Cerebellar cortex (tissue), 1 donor: ENCODE data around the gene NOX3.
"Not testable (repeated sequence)": the region's sequence is repeated elsewhere in the genome, so short reads cannot be mapped to it uniquely, and the experiment has no call there.

ENCODE experiments used
- DNase-seq: peaks from one replicate; pipeline ENCODE4 v3.0.0-alpha.2; 2015; ENCODE audit warnings: low spot score

NOX3 gene

DNA sequence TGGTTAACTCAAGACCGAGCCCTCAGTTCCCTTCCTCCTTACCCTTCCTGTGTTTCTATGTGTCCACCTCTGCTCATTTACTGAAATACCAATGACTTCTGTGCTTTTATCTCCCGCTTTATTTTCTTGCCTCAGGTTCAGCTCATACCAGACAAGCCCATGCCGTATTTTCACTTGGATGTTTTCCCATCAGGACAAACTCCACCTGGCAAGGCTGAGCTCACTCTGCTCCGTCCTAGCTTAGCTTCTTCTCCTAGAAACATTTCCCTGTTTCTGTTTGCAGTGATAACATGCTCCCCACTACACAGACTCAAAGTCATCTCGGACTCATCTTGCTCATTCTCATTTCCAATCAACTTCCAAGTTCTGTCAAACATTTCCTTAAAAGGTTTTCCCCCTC lies 84.4 kb downstream of the NOX3 start:
- DNase-seq: no peak

GRCh38 chr6:155366325-155366724 lies 89.3 kb downstream of the NOX3 start:
- DNase-seq: no peak

DNA sequence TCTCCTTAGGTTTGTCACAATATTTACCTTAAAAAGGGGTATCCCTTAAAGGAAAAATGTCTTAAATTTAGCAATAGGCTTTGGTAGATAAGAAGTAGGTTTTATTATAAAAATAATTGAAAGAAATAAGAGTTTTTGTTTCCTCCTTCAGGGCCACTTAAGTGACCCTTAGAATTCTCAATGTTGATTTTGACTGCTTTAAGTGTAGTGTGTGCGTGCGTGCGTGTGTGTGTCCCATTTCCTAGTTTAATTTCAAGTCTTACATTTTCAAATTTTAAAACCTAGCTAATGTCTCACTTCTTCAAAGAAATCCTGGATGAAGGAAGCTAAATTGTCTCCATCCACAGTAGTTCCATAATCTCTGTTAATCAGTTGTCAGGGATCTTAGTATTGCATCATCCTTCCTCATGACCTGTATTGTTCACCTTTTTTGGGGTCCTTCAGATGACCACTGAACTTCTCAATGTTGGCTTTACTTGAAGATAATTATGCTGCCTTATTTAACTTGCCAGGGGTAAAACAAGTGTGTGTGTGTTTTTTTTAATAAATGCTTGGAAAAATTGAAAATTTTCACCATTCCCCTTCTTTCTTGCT lies 90.7 kb downstream of the NOX3 start:
- DNase-seq: no peak

DNA sequence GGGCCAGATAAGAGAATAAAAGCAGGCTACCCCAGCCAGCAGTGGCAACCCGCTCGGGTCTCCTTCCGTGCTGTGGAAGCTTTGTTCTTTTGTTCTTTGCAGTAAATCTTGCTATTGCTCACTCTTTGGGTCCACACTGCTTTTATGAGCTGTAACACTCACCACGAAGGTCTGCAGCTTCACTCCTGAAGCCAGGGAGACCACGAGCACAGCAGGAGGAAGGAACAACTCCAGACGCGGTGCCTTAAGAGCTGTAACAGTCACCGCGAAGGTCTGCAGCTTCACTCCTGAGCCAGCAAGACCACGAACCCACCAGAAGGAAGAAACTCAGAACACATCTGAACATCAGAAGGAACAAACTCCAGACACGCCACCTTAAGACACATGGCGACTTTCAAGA lies 91.6 kb downstream of the NOX3 start:
- not testable (repeated sequence) for DNase-seq

- DNase-seq: not testable (repeated sequence)
These were observed 92.5 kb downstream of the NOX3 start for GRCh38 chr6:155362968-155363632.

DNA sequence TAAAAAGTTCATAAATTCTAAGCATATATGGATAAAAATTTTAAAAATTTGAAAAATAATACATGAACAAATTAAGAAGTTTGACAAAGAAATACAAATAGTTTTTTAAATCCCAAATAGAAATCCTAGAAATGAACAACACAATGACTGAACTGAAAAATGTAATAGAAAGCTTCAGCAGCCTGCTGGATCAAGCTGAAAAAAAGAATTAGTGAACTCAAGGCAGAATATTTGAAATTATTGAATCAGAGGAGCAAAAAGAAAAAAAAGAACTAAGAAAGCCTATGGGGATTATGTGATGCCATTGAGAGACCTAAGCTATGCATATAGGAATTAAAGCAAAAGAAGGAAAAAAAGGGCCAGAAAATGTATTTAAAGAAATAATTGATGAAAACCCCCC lies 101.5 kb downstream of the NOX3 start:
- no peak for DNase-seq

GRCh38 chr6:155352811-155353210 lies 102.8 kb downstream of the NOX3 start:
- no peak for DNase-seq

GRCh38 chr6:155352130-155352420 lies 103.6 kb downstream of the NOX3 start:
- DNase-seq: no peak

- no peak for DNase-seq
These were observed 104.1 kb downstream of the NOX3 start for GRCh38 chr6:155351273-155352129.

- DNase-seq: no peak
These were observed 105.7 kb downstream of the NOX3 start for GRCh38 chr6:155349956-155350355.

- DNase-seq: no peak
These were observed 106.5 kb downstream of the NOX3 start for GRCh38 chr6:155349129-155349528.

GRCh38 chr6:155347800-155348199 lies 107.8 kb downstream of the NOX3 start:
- DNase-seq: no peak

DNA sequence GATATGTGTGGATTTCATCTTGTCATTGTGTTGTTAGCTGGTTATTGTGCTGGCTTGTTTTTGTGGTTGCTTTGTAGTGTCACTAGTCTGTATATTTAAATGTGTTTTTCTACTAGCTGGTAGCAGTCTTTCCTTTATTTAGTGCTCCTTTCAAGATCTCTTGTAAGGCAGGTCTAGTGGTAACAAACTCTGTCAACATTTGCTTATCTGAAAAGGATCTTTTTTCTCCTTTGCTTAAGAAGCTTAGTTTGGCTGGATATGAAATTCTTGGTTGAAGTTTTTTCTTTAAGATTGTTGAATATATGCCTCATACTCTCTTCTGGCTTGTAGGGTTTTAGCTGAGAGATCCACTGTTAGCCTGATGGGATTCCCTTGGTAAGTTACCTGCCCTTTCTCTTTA lies 108.7 kb downstream of the NOX3 start:
- DNase-seq: no peak
